Mucosa of descending colon (tissue), 3 donors: ENCODE results near the gene COX20. TPM values are rescaled to one million over a fixed set of nuclear protein-coding genes. Genes with fewer than 3 reads are reported as not detected.

Experiments
- ATAC-seq: fragments of 200-7000 bp; cut with Tn5 transposase; one replicate; pipeline ENCODE4 v1.9.1; 2020; ENCODE audit warnings: mild to moderate bottlenecking, moderate library complexity
- DNase-seq, 3 donors: peaks; one replicate each; pipeline ENCODE4 v3.0.0-alpha.2; 2020
- H3K36me3 ChIP-seq: fragments of 200-600 bp; one replicate; pipeline ENCODE4 v1.8.0; 2021; ENCODE audit warnings: low read depth, mild to moderate bottlenecking
- H3K4me1 ChIP-seq: fragments of 200-600 bp; one replicate; pipeline ENCODE4 v1.8.0; 2021; ENCODE audit warnings: low read depth, mild to moderate bottlenecking
- H3K4me3 ChIP-seq: fragments of 200-600 bp; one replicate; pipeline ENCODE4 v1.8.0; 2021; ENCODE audit warnings: mild to moderate bottlenecking
- H3K9me3 ChIP-seq: fragments of 200-600 bp; one replicate; pipeline ENCODE4 v1.8.0; 2021; ENCODE audit warnings: mild to moderate bottlenecking
- CTCF ChIP-seq: fragments of 200-600 bp; IDR thresholded peaks from one replicate; pipeline ENCODE4 v1.8.0; 2022; ENCODE audit warnings: antibody characterized with exemption, mild to moderate bottlenecking
- intact Hi-C, 2 donors: fragments of 100-400 bp; cut with DNase I in 1 of 2; cut with micrococcal nuclease in 1 of 2; formaldehyde crosslinking; loops; one replicate each; pipeline versions ENCODE4 v1.11.0 to v1.11.1; 2022; cut with DNase I, micrococcal nuclease
- long read RNA-seq, 2 donors: library from polyadenylated mRNA; unstranded; transcript quantifications; one replicate each; pipeline ENCODE4 v2.0.0, GENCODE V29; 2019 to 2021
- total RNA-seq, 3 donors: library from RNA; stranded (reverse); fragmentation: NEBNext Ultra II Directional in 2 of 3; extraction: Animal tissue kit (Norgen Biotek cat#: 25700) in 2 of 3; gene quantifications; one replicate each; pipeline versions ENCODE4 v1.2.1 to v1.2.4, GENCODE V29; 2021 to 2023
- donor health status: DM: no; HTN: no; CAD: no; lungs with moderate emphysema.
- donor health status: DM: no; HTN: no; CAD: no.
- donor health status: DM: no; HTN: yes; CAD: no.

Gene COX20, protein sequence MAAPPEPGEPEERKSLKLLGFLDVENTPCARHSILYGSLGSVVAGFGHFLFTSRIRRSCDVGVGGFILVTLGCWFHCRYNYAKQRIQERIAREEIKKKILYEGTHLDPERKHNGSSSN
- 10 to 100 TPM; 18.9 to 37.7 (median 32.3) TPM for total RNA-seq
- long read RNA-seq, donor 1, transcript COX20-203 (4 exons, 2,631 nt): major isoform, 64 of 102 reads
- long read RNA-seq, donor 1, transcript COX20-202 (3 exons, 1,005 nt): minor isoform, 28 of 102 reads
- long read RNA-seq, donor 1, partial matches to known transcripts: 0 of 102 reads
- long read RNA-seq, donor 1, other reads (novel, unspliced or antisense): 7 of 102 reads
- long read RNA-seq, donor 2, transcript COX20-202 (3 exons, 1,005 nt): major isoform, 23 of 50 reads
- long read RNA-seq, donor 2, transcript COX20-203 (4 exons, 2,631 nt): minor isoform, 20 of 50 reads
- long read RNA-seq, donor 2, partial matches to known transcripts: 0 of 50 reads
- long read RNA-seq, donor 2, other reads (novel, unspliced or antisense): 5 of 50 reads

GRCh38 chr1:244835276-244836134, at the start of gene COX20:
Gene COX20, plus strand, starts transcription at chr1:244835658. Its CDS starts 57 bp downstream, at chr1:244835715.
- intact Hi-C loops: no loop called here
- H3K9me3 ChIP-seq: no peaks in the 10 kb centered on the region
- H3K36me3 ChIP-seq: peaks cover 4% of the 10 kb centered on the region
- ATAC-seq (peak; percentile 90), DNase-seq (peak; percentile 92 to 95 (median 94))
- H3K4me1 ChIP-seq: peaks cover 27% of the 10 kb centered on the region
- H3K4me3 ChIP-seq: peak within 1 kb of the TSS; percentile 56
- TF ChIP-seq CTCF: no peak

GRCh38 chr1:244788493-244789275, 46.8 kb upstream of the COX20 start:
- H3K36me3 ChIP-seq: no peaks in the 10 kb centered on the region
- H3K9me3 ChIP-seq: no peaks in the 10 kb centered on the region
- DNase-seq: no peak
- no peak overlapping the region for H3K4me3 ChIP-seq
- ATAC-seq: no peak
- H3K4me1 ChIP-seq: no peaks in the 10 kb centered on the region
- TF ChIP-seq CTCF: no peak
- intact Hi-C loops: no loop called here

DNA sequence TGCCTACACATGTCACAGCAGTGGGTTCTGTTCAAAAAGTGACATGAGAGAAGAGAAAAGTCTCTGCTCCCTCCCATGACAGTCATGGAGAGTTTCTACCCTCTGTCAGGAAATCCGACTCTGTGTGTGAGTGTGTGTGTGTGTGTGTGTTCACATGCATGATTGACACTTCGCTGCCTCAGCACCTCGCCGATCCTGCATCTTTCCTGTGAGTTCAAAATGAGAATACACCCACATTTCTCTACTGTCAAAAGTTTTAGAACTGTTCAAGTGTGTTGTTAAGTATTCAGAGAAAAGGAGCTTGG, 46.2 kb upstream of the COX20 start:
- Histone ChIP-seq H3K4me1 (no peaks in the 10 kb centered on the region), H3K4me3 (no peak overlapping the region), H3K36me3 (no peaks in the 10 kb centered on the region), H3K9me3 (no peaks in the 10 kb centered on the region)
- DNase-seq (no peak), ATAC-seq (no peak)
- TF ChIP-seq CTCF: no peak
- intact Hi-C loops: no loop called here

DNA sequence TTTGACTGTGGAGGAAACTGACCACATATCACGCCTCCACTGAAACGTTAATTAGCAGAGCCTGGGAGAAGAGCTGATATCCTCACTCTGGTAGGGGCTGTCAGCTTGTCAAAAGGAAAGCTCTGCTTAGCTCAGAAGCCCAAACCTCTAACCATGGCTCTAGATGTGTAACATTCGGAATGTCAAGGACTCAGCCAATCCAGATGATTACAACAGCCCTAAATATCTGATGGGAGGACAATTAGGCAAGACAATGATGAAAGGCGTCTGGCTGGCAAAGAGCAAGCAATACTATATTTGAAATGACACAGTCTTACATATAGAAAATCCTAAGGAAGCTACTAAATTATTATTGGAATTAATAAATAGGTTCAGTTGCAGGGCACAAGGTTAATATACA, 45.7 kb upstream of the COX20 start:
- ATAC-seq: no peak
- intact Hi-C loops: no loop called here
- H3K9me3 ChIP-seq: no peaks in the 10 kb centered on the region
- H3K4me1 ChIP-seq: no peaks in the 10 kb centered on the region
- DNase-seq: no peak
- no peaks in the 10 kb centered on the region for H3K36me3 ChIP-seq
- no peak for TF ChIP-seq CTCF
- no peak overlapping the region for H3K4me3 ChIP-seq

DNA sequence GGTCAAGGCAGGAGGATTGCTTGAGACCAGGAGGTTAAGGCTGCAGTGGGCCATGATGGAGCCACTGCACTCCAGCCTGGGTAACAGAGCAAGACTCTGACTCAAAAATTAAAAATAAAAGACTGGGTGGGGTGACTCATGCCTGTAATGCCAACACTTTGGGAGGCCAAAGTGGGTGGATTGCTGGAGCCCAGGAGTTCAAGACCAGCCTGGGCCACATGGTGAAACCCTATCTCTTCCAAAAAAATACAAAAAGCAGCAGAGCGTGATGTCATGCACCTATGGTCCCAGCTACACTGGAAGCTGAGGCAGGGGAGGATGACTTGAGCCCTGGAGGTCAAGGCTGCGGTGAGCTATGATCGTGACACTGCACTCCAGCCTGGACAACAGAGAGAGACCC, 44.4 kb upstream of the COX20 start:
- intact Hi-C loops: no loop called here
- no peak overlapping the region for H3K4me3 ChIP-seq
- no peaks in the 10 kb centered on the region for H3K36me3 ChIP-seq
- H3K9me3 ChIP-seq: no peaks in the 10 kb centered on the region
- no peak for ATAC-seq
- no peaks in the 10 kb centered on the region for H3K4me1 ChIP-seq
- no peak for DNase-seq
- no peak for TF ChIP-seq CTCF
